H1 (cell line): Measurements from ENCODE around the gene ZFP57. TPM values are rescaled to one million over a fixed set of nuclear protein-coding genes. Genes with fewer than 3 reads are reported as not detected.

Experiments used
- BCL11A ChIP-seq, 2 experiments: IDR thresholded peaks; one replicate each; pipeline ENCODE4 v1.6.1; 2011; ENCODE audit warnings: low read depth in 2 of 2, low read length in 2 of 2, mild to moderate bottlenecking in 2 of 2
- MAFK ChIP-seq: IDR thresholded peaks from 2 replicates; pipeline ENCODE4 v1.6.1; 2012; ENCODE audit warnings: low read depth, mild to moderate bottlenecking, improper control_type of control experiment, low read length
- RFX5 ChIP-seq: IDR thresholded peaks from 2 replicates; pipeline ENCODE4 v1.6.1; 2011; ENCODE audit warnings: low read depth, low read length, improper control_type of control experiment, borderline replicate concordance
- SIN3A ChIP-seq, 2 experiments: IDR thresholded peaks in 1 of 2; conservative IDR thresholded peaks in 1 of 2; 2 replicates each; pipeline ENCODE4 v1.6.1; 2011 to 2012; ENCODE audit warnings: low read length in 2 of 2, improper control_type of control experiment in 1 of 2, low read depth in 1 of 2, mild to moderate bottlenecking in 1 of 2
- polyA plus RNA-seq, 7 experiments: library from polyadenylated mRNA; depleted of rRNA in 3 of 7; stranded (reverse) in 5 of 7; unstranded in 2 of 7; fragments of >200 nt in 5 of 7; fragments of 200-250 nt in 2 of 7; gene quantifications; 1 replicate in 5 of 7; 2 replicates in 1 of 7; 4 replicates in 1 of 7; pipeline versions ENCODE4 v1.2.1 to v1.2.3, GENCODE V29; 2011 to 2013; ENCODE audit warnings: missing spikeins in 2 of 7, mixed read lengths in 2 of 7
- total RNA-seq: library from RNA; stranded (reverse); fragmentation: NEBNext Ultra II Directional; extraction: Animal tissue kit (Norgen Biotek cat#: 25700); gene quantifications from 2 replicates; pipeline ENCODE4 v1.2.1, GENCODE V29; 2021
- TF ChIP-seq, protein P1 (sequence below), 3 experiments: IDR thresholded peaks; 1 replicate in 2 of 3; 2 replicates in 1 of 3; pipeline versions ENCODE4 v1.5.1 to v1.6.1; 2011; ENCODE audit warnings: low read length in 3 of 3, mild to moderate bottlenecking in 3 of 3, inconsistent platforms in 2 of 3, low read depth in 1 of 3, moderate library complexity in 1 of 3; ENCODE audit not compliant: insufficient read depth in 1 of 3; ENCODE audit errors: control extremely low read depth in 1 of 3

ZFP57 gene
- total and polyA plus RNA-seq, 2 of the 8 experiments (the other 6 are each of a cell fraction or from before 2014, with no cell fraction given), result 0.85 to 1.2 TPM

DNA sequence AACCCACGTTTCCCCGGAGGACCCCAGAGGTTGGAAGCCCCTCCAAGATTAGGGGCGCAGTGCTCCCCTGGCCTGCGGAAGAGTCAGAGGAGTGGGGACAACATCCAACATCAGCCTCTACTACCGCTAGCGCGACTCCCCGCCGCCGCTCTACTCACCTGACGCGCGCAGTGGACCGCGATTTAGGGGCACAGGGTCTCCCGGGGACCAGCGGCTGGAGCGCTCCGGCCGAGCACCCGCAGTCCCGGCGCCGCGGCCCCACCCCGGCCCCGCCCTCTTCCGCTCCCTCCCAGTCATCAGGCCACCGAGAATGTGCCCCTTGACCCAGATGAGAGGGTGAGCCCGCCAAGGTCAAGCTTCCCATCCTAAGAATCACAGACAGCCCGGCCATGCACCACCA, at the start of gene ZFP57 (continued):
- TF ChIP-seq MAFK (no peak), SIN3A (conservative IDR thresholded peaks at IDR 0.05 in 1 of 2, IDR thresholded peaks at IDR 0.05 in 1 of 2; ENCODE audit: low read depth in 1 of 2, low read length in 2 of 2) (no peak), RFX5 (no peak), BCL11A (IDR thresholded peaks at IDR 0.05; ENCODE audit: low read depth in 2 of 2, low read length in 2 of 2) (no peak)
- TF ChIP-seq, protein P1, sequence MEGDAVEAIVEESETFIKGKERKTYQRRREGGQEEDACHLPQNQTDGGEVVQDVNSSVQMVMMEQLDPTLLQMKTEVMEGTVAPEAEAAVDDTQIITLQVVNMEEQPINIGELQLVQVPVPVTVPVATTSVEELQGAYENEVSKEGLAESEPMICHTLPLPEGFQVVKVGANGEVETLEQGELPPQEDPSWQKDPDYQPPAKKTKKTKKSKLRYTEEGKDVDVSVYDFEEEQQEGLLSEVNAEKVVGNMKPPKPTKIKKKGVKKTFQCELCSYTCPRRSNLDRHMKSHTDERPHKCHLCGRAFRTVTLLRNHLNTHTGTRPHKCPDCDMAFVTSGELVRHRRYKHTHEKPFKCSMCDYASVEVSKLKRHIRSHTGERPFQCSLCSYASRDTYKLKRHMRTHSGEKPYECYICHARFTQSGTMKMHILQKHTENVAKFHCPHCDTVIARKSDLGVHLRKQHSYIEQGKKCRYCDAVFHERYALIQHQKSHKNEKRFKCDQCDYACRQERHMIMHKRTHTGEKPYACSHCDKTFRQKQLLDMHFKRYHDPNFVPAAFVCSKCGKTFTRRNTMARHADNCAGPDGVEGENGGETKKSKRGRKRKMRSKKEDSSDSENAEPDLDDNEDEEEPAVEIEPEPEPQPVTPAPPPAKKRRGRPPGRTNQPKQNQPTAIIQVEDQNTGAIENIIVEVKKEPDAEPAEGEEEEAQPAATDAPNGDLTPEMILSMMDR (IDR thresholded peaks at IDR 0.05; ENCODE audit: control extremely low read depth in 1 of 3, insufficient read depth in 1 of 3, low read depth in 1 of 3, low read length in 3 of 3), result no peak
